ENCODE results near the gene PSMB7. TPM values are rescaled to one million over a fixed set of nuclear protein-coding genes. Genes with fewer than 3 reads are reported as not detected.

Gene PSMB7
- total and polyA plus RNA-seq, 5 experiments from 2014 or later: 63.6 to 187 (median 173) TPM

GRCh38 chr9:124366476-124367220 lies 48.6 kb downstream of the PSMB7 start:
- H3K27me3 Mint-ChIP-seq: no peaks in the 10 kb centered on the region
- H3K4me3 Mint-ChIP-seq: no peak overlapping the region
- H3K9me3 Mint-ChIP-seq: no peaks in the 10 kb centered on the region
- DNase-seq (no peak), ATAC-seq (no peak)
- H3K27ac Mint-ChIP-seq: peak overlapping the region in 4 of 10 donors; percentile 10 to 63 (median 42)
- peaks cover 15 to 69% (median 52%) of the 10 kb centered on the region in 4 donors for H3K4me1 Mint-ChIP-seq
- POLR2A ChIA-PET: no interaction called here
- H3K36me3 Mint-ChIP-seq: peaks cover 0 to 69% (median 0%) of the 10 kb centered on the region in 3 donors

GRCh38 chr9:124365036-124365435 lies 50.2 kb downstream of the PSMB7 start:
- POLR2A ChIA-PET: no interaction called here
- peaks cover 0 to 63% (median 0%) of the 10 kb centered on the region in 3 donors for H3K36me3 Mint-ChIP-seq
- no peak for ATAC-seq
- H3K27me3 Mint-ChIP-seq: no peaks in the 10 kb centered on the region
- DNase-seq: no peak
- peak overlapping the region in 3 of 10 donors; percentile 39 to 76 (median 48) for H3K27ac Mint-ChIP-seq
- peaks cover 22 to 75% (median 57%) of the 10 kb centered on the region in 4 donors for H3K4me1 Mint-ChIP-seq
- H3K4me3 Mint-ChIP-seq: no peak overlapping the region
- H3K9me3 Mint-ChIP-seq: no peaks in the 10 kb centered on the region

GRCh38 chr9:124364141-124364540 lies 51.1 kb downstream of the PSMB7 start:
- ATAC-seq: no peak
- H3K27me3 Mint-ChIP-seq: no peaks in the 10 kb centered on the region
- H3K9me3 Mint-ChIP-seq: no peaks in the 10 kb centered on the region
- peaks cover 27 to 75% (median 59%) of the 10 kb centered on the region in 4 donors for H3K4me1 Mint-ChIP-seq
- no peak overlapping the region for H3K4me3 Mint-ChIP-seq
- H3K27ac Mint-ChIP-seq: peak overlapping the region in 3 of 10 donors; percentile 16 to 34 (median 22)
- peaks cover 0 to 59% (median 0%) of the 10 kb centered on the region in 3 donors for H3K36me3 Mint-ChIP-seq
- POLR2A ChIA-PET: no interaction called here
- DNase-seq: no peak

GRCh38 chr9:124363326-124364096 lies 51.7 kb downstream of the PSMB7 start:
- POLR2A ChIA-PET: no interaction called here
- Mint-ChIP-seq H3K27me3 (no peaks in the 10 kb centered on the region), H3K9me3 (no peaks in the 10 kb centered on the region), H3K4me3 (no peak overlapping the region), H3K4me1 (peaks cover 28 to 75% (median 60%) of the 10 kb centered on the region in 4 donors), H3K27ac (peak overlapping the region in 3 of 10 donors; percentile 29 to 68 (median 35)), H3K36me3 (peaks cover 0 to 59% (median 0%) of the 10 kb centered on the region in 3 donors)
- DNase-seq (no peak), ATAC-seq (no peak)

GRCh38 chr9:124361128-124361527 lies 54.1 kb downstream of the PSMB7 start:
- no peak for ATAC-seq
- Mint-ChIP-seq H3K4me1 (peaks cover 37 to 75% (median 58%) of the 10 kb centered on the region in 4 donors), H3K36me3 (peaks cover 0 to 53% (median 0%) of the 10 kb centered on the region in 3 donors)

GRCh38 chr9:124359855-124360678 lies 55.2 kb downstream of the PSMB7 start:
- Mint-ChIP-seq H3K4me1 (peaks cover 37 to 69% (median 52%) of the 10 kb centered on the region in 4 donors), H3K36me3 (peaks cover 0 to 49% (median 0%) of the 10 kb centered on the region in 3 donors), H3K4me3 (no peak overlapping the region), H3K9me3 (no peaks in the 10 kb centered on the region), H3K27ac (peak overlapping the region in 8 of 10 donors; percentile 2 to 84 (median 62)), H3K27me3 (no peaks in the 10 kb centered on the region)
- DNase-seq: no peak
- POLR2A ChIA-PET: no interaction called here
- ATAC-seq: no peak

More at GRCh38 chr9:124361128-124361527, 54.1 kb downstream of the PSMB7 start:
- peak overlapping the region in 4 of 10 donors; percentile 15 to 68 (median 47) for H3K27ac Mint-ChIP-seq
- no peak overlapping the region for H3K4me3 Mint-ChIP-seq
- POLR2A ChIA-PET: no interaction called here
- no peaks in the 10 kb centered on the region for H3K9me3 Mint-ChIP-seq
- no peaks in the 10 kb centered on the region for H3K27me3 Mint-ChIP-seq
- no peak for DNase-seq

- H3K36me3 Mint-ChIP-seq: peaks cover 0 to 47% (median 2%) of the 10 kb centered on the region in 3 donors
- H3K4me1 Mint-ChIP-seq: peaks cover 34 to 68% (median 50%) of the 10 kb centered on the region in 4 donors
- no peaks in the 10 kb centered on the region for H3K27me3 Mint-ChIP-seq
- DNase-seq (no peak), ATAC-seq (no peak)
- H3K27ac Mint-ChIP-seq: peak overlapping the region in 7 of 10 donors; percentile 2 to 84 (median 63)
- POLR2A ChIA-PET: no interaction called here
- H3K4me3 Mint-ChIP-seq: no peak overlapping the region
- H3K9me3 Mint-ChIP-seq: no peaks in the 10 kb centered on the region
Observed at GRCh38 chr9:124359426-124359825, 55.8 kb downstream of the PSMB7 start.

GRCh38 chr9:124358631-124359030 lies 56.6 kb downstream of the PSMB7 start:
- no peak for ATAC-seq
- Mint-ChIP-seq H3K27me3 (no peaks in the 10 kb centered on the region), H3K27ac (peak overlapping the region in 2 of 10 donors; percentile 17 to 91), H3K9me3 (no peaks in the 10 kb centered on the region), H3K4me1 (peaks cover 27 to 64% (median 46%) of the 10 kb centered on the region in 4 donors), H3K36me3 (peaks cover 0 to 46% (median 4%) of the 10 kb centered on the region in 3 donors), H3K4me3 (no peak overlapping the region)
- POLR2A ChIA-PET: no interaction called here
- DNase-seq: peak in 1 of 10 donors; percentile 12

- H3K4me3 Mint-ChIP-seq: peak overlapping the region in 2 of 10 donors; percentile 19 to 22
- POLR2A ChIA-PET: no interaction called here
- no peak for ATAC-seq
- H3K27me3 Mint-ChIP-seq: no peaks in the 10 kb centered on the region
- peak overlapping the region; percentile 11 to 91 (median 70) for H3K27ac Mint-ChIP-seq
- DNase-seq: no peak
- peaks cover 0 to 45% (median 4%) of the 10 kb centered on the region in 3 donors for H3K36me3 Mint-ChIP-seq
- no peaks in the 10 kb centered on the region for H3K9me3 Mint-ChIP-seq
- peaks cover 24 to 56% (median 43%) of the 10 kb centered on the region in 4 donors for H3K4me1 Mint-ChIP-seq
Observed at GRCh38 chr9:124357721-124358361, 57.4 kb downstream of the PSMB7 start.

GRCh38 chr9:124356745-124357390 lies 58.4 kb downstream of the PSMB7 start:
- DNase-seq: no peak
- no peaks in the 10 kb centered on the region for H3K27me3 Mint-ChIP-seq
- H3K4me3 Mint-ChIP-seq: no peak overlapping the region
- POLR2A ChIA-PET: no interaction called here
- H3K36me3 Mint-ChIP-seq: peaks cover 0 to 51% (median 9%) of the 10 kb centered on the region in 3 donors
- no peak for ATAC-seq
- peak overlapping the region in 9 of 10 donors; percentile 31 to 91 (median 66) for H3K27ac Mint-ChIP-seq
- peaks cover 24 to 51% (median 43%) of the 10 kb centered on the region in 4 donors for H3K4me1 Mint-ChIP-seq
- H3K9me3 Mint-ChIP-seq: no peaks in the 10 kb centered on the region

- DNase-seq (no peak), ATAC-seq (no peak)
- POLR2A ChIA-PET: no interaction called here
- Mint-ChIP-seq H3K27me3 (no peaks in the 10 kb centered on the region), H3K9me3 (no peaks in the 10 kb centered on the region), H3K27ac (peak overlapping the region in 7 of 10 donors; percentile 11 to 91 (median 78)), H3K4me1 (peaks cover 22 to 46% (median 37%) of the 10 kb centered on the region in 4 donors), H3K36me3 (peaks cover 3 to 55% (median 11%) of the 10 kb centered on the region in 3 donors), H3K4me3 (no peak overlapping the region)
Observed at GRCh38 chr9:124355941-124356744, 59.1 kb downstream of the PSMB7 start.

All from naive thymus-derived CD8-positive, alpha-beta T cell (primary cell).